GM21360 (cell line): ENCODE results near the gene ZNF267.
"Not testable (repeated sequence)": the region's sequence is repeated elsewhere in the genome, so short reads cannot be mapped to it uniquely, and the experiment has no call there.

Experiments used
- ATAC-seq: cut with Tn5 transposase; IDR thresholded peaks from one replicate; pipeline ENCODE4 v1.9.1; 2021; ENCODE audit warnings: mild to moderate bottlenecking, moderate library complexity; ENCODE audit not compliant: unreplicated experiment

Gene ZNF267

DNA sequence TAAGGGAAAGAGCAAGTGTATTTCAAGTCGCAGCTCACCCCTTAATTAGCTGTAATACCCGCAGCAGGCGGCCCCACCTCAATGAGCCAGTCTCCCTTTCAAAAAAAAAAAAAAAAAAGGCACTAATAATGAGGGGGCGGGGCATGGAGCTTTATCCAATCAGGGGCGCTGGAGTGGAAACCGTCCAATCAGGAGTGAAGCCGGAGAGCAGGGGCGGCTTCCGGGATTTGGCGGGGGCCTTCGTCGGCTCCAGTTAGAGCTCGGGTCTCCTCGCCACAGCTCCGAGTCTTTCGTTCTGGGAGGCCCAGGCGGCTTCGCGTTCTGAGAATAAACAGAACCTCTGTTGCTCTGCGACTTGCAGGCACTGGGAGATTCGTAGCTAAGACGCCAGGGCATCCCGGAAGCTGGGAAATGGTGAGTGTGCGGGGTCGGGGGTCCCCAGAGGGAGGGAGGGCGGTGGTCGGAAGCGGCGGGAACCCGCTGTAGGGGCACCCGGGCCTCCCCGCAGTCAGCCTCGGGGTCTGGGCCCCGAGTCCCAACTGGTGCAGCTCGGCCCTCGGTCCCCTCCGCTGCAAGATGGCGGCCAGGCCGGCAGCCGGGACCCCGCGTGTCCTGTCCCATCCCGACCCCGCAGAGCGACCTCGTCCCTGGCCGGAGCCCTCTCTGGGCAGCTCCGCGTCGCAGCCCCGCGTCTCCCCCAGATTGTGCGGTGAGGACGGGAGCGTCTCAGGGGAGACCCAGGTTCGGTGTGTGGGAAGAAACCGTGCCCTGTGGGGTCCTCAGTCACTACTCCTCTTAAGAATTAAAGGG lies at the start of gene ZNF267:
TSS of gene ZNF267 (plus strand) at position 252 of the 810 bp plus-strand sequence. CDS start at position 412, 160 bp downstream.
- ATAC-seq = peak; percentile 39

DNA sequence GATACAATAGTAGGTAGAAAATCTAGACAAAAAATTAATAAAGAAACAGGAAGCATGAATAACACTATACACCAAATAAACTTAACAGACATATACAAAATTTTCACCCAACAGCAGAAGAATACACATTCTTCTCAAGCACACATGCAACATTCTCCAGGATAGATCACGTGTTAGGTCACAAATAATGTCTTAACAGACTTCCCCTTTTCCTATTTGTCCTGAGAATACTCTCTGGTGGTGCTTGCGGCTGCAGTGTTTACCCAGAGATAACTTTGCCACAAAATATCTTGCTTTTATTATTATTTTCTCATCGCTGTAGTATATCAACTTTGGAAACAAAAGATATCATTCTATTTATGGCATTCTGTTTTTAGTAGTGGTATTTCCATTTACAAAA lies 40.6 kb upstream of the ZNF267 start:
- ATAC-seq = no peak

DNA sequence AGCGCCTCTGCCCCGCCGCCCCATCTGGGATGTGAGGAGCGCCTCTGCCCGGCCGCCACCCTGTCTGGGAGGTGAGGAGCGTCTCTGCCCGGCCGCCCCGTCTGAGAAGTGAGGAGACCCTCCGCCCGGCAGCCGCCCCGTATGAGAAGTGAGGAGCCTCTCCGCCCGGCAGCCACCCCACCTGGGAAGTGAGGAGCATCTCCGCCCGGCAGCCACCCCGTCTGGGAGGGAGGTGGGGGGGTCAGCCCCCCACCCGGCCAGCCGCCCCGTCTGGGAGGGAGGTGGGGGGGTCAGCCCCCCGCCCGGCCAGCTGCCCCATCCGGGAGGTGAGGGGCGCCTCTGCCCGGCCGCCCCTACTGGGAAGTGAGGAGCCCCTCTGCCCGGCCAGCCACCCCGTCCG lies 37.2 kb upstream of the ZNF267 start:
- ATAC-seq = not testable (repeated sequence)

DNA sequence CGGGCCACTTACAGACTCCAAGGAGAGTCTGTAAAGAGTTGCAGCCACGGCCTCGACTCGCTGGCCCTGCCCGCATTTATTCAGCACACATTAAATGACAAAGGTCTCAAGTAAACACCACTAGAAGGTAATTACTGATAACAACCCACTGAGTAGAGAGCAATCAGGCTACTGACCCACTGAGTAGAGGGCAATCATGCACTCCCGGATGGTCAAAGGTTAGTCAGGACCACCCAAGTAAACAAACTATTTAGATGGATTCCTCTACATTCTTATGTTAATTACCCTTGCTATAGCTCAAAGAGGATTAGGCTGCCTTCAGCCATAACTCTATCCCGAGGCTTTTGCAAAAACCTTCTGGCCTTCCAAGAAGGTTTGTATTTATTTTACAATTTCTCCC lies 30.7 kb upstream of the ZNF267 start:
- ATAC-seq = no peak

DNA sequence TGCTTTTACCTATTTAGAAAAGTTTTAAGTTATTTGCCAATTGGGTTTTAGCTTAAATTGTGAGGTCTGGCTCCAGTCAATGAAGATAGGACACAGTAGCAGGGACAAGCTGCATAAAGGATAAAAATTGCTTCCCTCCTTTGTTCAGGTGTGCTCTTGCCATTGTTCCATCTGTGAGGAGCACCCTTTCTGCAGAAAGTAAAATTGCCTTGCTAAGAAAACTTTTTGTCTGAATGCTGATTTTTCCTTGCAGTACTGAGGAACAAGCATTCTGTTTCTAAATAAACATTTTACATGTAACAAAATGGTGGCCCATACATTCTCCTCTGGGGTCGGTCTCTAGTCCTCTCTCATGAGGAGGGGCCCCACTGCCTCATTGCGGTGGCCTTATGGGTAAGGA lies 25.0 kb upstream of the ZNF267 start:
- ATAC-seq = not testable (repeated sequence)

DNA sequence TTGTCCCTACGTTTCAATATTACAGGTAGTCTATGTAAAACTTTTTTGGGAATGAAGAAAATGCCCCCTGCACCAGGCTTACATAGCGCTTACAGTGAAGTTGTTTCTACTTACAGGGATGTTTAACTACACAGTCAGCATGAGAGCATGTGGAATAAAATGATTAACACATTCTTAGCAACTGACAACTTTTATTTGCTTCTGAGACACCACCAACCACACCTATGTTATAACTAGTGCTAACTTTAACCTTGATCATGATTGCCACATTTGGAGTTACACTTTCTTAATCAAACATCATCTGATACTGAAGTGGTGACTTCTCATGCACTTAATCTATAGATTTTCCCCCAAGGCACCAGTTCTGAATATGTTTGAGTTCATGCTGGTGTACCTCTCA lies 20.3 kb upstream of the ZNF267 start:
- no peak for ATAC-seq

DNA sequence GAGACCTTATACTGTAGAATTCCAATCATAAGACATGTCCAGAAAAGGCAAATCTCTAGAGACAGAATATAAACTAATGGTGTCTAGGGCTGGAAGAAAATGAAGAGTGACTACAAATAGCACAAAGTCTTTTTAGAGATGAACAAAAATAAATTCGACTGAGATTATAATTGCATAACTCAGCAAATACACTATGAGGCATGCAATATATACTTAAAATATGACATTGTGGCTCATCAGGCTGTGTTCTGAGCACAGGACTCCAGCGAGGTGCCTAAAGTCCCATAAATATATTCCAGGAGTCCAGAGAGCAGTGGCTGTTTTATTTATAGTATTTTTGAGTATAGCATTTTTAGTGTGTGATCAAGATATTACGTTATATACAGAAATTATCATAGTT lies 13.1 kb upstream of the ZNF267 start:
- no peak for ATAC-seq

DNA sequence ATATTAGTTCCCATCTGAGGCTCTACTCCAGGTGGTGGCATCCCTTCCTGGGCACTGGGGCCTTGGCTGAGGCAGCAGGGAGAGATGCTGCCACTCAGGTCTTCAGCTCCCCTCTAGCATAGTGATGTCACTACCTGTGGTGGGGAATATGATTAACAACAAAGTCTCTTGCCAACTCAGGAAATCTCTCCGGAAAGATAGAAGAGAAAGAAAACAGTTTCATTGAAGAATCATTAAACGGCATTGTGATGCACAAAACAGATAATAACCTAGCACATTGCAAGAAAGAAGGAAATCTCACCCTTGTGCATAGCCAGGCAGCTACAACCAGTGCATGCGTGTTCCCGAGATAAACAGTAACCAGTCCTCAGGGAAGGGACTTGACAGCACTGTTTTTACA lies 12.2 kb upstream of the ZNF267 start:
- no peak for ATAC-seq

DNA sequence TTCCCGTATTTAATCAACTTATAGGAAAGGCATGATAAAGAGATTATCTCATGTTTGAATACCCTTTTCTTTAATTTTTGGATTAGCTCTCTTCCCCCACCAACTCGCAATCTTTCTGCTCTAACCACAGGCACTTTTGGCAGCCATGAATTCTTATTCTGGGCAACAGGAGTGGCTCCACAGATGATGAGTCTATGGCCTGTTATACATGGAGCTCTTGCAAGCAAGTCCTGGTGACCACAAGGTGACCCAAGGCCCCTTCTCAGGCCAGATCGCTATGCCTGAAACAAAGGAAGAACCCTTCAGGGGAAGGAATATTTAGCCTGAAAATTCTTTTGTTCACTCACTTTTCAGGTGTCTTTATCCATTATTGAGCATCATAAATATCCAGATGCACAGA lies 10.8 kb upstream of the ZNF267 start:
- ATAC-seq = no peak

DNA sequence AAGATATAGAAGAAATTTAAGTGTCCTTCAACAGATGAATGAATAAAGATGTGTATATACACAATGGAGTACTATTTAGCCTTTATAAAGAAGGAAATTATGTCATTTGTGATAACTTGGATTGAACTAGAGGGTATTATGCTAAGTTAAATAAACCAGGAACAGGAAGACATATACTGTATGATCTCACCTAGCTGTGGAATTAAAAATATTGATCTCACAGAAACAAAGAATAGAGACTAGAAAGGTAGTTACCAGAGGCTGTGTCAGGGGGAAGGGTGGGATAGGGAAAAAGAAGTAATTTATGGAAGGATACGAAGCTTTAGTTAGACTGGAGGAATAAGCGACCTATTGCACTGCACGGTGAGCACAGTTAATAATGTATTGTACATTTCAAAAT lies 5.4 kb upstream of the ZNF267 start:
- no peak for ATAC-seq

DNA sequence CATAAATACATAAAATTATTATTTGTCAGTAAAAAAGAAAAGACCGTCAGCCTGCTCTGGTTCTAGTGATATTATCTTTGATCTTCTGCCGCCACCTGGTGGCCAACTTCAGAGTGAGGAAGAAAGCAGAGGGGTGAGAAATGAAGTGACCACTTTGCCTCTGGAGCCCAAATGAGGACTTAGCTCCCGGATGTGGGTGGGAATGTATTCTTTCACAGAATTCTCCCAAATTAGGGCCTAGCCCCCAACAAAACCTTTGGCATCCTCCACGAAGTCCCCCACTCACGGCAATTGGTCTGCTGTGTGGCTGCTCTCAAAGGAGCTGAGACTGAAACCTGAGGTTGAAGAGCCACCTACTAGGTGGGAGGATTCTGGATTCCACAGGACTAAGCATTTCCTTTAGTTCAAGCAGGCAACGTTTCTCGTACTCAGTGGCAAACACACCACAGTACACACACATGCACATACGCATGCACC lies 4.9 kb upstream of the ZNF267 start:
- peak; percentile 35 for ATAC-seq

DNA sequence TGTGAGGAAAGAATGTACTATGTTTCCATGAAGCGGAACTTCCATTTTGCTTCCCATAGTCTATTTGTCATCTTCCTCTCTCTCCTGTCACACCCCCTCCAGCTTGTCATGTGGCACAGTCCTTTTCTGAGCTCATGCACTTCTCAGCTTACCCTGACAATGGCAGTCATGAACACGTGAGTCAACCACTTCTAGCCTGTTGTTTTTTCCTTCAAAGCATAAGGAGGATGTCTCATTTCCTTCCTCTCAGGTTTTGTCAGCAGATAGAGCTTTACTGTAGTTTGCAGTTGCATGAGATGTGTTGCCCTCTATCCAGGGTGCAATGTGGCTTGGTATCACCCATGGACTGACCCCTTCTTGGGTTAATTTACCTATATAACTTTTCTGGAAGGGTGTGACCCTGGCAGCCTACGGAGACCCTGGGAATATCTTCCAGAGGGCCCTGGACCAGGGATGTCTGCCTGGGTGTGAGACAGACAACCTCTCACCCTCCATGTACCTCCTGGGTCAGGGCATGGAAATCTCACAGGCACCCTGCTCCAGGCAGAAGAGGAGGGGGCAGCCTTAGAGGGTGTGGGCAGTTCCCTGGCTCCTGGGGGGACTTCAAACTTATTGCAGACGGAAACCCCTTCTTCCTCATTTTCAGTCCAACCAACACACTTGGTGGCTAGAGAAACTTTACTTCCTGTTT lies 4.0 kb upstream of the ZNF267 start:
- peak; percentile 47 for ATAC-seq

DNA sequence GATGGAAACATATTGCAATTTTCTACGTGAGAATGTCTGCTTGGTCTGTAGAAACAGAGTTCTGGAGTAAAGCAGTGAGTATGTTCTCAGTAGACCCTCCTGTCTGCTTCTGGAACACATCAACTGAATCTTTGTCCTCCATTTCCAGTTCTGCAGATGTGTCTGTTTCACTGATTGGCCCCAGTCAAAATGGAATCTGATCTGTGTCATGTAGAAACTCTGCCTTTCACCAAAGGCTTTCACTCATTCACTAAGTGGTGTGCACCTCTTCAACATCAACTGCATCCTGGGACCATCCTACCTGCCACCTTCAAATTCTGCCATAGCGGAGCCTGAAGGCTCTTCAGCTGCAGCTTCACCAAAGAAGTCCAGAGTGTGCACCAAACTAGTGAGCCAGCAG lies 2.8 kb upstream of the ZNF267 start:
- ATAC-seq = no peak

DNA sequence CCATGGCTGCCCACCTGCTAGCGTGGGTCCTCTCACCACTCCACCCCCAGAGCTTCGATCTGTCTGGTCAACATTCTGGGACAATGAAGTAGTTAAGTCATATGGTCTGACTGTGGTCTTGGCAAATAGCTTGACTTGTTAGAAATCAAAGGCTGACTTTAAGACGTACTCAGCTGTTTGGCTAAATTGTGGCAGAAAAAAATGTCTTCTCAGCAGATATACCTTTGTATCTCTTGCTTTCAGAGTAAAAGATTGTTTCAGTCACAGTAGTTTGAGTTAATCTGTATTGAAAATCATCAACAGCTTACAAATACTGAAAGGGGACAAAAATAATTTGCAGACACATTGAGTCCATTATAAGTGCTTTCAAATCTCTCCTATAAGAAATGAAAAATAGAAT lies 2.1 kb upstream of the ZNF267 start:
- no peak for ATAC-seq

DNA sequence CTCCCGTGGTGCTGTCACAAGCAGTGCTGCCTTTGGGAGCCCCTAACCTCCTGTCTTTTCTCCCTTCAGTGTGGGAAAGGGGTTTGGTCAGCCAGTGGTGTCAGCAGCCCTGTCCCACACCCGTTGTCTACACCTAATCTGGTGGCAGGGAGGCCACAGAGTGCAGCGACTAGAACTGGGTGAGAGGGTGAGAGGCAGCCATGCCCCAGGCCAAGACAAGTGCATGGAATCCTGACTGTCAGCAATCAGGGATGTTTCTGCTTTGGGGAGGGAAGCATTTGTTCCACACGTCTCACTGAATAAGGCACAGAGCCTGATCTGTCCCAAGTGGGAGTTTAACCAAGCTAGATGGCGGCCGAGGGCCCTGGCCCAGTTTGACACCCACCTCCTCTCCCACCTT lies 1.4 kb upstream of the ZNF267 start:
- no peak for ATAC-seq

DNA sequence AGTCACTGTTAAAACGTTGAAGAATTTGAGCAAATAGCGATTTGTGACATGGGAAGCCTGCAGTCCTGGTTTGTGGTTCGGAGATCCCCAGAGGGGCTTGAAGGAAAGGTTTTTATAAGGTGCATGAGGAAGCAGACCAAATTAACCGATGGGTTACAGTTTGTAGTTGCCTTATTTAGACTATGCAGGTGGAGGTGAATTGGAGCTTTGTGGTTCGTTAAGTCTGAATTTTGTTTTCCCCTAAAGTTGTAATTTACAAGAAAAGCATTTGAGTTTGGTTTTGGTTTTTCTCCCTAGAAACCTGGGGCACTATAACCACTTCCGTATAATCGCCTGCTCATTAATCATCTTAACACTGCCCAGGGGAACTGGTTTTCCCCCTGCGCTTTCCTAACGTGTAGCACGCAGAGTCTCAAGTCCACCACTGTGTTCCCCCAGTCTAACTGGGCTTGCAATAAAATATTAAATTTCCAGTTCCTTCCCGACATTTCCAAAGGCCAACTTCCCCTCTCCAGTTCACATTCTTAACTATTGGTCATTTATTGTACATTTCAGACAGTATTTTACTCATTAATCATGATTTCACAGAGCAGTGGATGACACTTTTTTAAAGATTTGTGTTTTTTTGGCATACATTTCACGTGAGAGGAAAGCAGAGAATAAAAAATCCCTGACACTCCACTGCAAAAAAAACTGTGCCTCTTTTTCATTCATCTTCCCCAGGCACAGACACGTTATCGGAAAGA lies 932 bp downstream of the ZNF267 start:
- ATAC-seq = peak; percentile 20

DNA sequence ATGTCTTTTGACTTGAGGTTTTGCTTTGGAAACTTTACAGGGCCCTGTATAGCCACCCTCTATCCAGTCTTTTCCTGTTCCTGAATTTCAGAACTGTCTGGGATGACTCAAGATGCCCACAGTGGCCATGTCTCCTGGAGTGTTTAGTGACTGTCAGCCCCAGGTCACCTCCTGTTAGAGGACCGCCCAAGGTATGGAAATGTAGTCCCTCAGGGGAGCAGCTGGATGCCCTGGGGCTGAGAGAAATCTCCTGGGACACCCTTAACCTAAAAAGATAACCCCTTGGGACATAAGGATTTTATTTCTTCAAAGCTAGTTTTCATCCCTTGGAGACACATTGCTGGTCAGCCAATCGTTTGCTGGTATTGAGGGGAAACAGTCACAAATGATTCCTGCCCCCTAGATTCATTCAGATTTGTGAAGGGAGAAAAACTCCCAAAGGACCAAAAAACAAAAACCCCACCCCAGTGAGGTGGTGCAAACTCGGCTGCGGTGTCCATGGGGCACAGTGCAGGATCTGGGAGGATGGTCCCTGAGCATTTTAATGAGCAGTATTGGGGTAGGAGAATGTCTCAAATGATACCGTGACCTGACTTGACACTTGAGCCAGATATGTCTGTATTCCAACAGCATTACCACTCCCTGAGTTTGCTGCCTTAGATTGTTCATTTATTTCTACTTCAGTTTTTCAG lies 1.7 kb downstream of the ZNF267 start:
- ATAC-seq = no peak

DNA sequence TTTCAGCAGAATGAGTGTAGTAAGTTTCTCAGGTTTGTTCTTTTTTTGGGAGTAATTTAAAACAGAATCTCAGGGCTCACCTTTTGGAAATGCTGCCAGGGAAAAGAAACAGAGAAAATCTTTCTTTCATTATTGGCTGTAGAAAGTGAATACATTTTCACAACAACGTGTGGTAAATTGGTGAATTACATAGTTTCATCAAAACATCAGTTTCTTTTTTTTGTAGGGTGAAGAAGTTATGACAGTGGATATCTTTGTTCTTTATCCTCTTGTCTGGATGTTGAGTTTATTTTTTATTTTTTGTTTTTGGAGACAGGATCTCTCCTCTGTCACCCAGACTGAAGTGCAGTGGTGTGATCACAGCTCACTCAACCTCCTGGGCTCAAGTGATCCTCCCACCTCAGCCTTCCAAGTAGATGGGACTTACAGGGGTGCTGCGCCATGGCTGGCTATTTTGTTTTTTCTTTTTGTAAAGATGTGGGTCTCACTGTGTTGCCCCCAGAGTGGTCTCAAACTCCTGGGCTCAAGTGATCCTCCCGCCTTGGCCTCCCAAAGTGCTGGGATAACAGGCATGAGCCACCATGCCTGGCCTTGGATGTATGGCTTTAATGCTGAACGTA lies 2.4 kb downstream of the ZNF267 start:
- ATAC-seq = no peak

DNA sequence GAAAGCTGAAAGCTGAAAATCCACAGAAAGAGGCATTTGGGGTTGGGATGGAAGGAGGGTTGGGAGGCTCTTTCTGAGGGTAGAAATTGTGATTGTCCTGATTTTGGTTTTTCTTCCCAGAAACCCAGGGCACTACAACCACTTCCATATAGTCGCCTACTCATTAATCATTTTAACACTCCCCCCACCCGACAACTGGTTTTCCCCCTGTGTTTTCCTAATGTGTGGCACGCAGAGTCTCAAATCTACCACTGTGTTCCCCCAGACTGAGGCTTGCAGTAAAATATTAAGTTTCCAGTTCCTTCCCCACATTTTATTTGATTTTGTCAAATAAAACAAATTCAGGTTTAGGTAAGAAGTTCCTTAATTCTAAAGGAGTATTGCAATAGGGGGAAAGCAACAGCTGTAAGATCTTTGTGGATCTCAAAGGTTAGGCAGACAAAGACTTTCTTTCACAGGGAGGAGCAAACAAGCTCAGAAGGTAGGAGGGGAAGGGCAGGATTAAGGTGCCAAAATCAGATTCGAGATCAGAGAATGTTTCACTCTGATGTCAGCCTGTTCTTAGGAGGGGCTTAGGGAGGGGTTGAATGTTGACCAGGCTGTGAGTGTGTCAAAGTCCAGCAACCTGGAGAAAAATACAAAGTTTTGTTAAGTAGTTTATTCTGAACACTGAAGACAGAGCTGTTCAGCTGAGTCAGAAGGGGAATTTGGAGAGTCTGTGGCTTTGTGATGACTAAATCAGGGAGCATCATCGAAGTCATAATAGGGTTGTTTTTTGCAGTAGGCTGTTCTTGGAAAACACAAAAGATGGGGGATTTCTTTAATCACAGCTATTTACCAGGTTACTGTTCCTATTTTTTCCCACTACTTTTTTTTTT lies 3.6 kb downstream of the ZNF267 start:
- peak; percentile 60 for ATAC-seq
